Measurements from ENCODE around the gene QRICH2.
"Not testable (repeated sequence)": the region's sequence is repeated elsewhere in the genome, so short reads cannot be mapped to it uniquely, and the experiment has no call there.

QRICH2 gene

GRCh38 chr17:76276461-76277299 is 31.4 kb downstream of the QRICH2 start:
- DNase-seq, result no peak

- no peak for DNase-seq
Observed at GRCh38 chr17:76276069-76276431, 32.0 kb downstream of the QRICH2 start.

- DNase-seq, result no peak
Observed at GRCh38 chr17:76275382-76276068, 32.6 kb downstream of the QRICH2 start.

- DNase-seq, result no peak
Observed at GRCh38 chr17:76274112-76274956, 33.7 kb downstream of the QRICH2 start.

- no peak for DNase-seq
Observed at GRCh38 chr17:76273445-76274111, 34.5 kb downstream of the QRICH2 start.

DNA sequence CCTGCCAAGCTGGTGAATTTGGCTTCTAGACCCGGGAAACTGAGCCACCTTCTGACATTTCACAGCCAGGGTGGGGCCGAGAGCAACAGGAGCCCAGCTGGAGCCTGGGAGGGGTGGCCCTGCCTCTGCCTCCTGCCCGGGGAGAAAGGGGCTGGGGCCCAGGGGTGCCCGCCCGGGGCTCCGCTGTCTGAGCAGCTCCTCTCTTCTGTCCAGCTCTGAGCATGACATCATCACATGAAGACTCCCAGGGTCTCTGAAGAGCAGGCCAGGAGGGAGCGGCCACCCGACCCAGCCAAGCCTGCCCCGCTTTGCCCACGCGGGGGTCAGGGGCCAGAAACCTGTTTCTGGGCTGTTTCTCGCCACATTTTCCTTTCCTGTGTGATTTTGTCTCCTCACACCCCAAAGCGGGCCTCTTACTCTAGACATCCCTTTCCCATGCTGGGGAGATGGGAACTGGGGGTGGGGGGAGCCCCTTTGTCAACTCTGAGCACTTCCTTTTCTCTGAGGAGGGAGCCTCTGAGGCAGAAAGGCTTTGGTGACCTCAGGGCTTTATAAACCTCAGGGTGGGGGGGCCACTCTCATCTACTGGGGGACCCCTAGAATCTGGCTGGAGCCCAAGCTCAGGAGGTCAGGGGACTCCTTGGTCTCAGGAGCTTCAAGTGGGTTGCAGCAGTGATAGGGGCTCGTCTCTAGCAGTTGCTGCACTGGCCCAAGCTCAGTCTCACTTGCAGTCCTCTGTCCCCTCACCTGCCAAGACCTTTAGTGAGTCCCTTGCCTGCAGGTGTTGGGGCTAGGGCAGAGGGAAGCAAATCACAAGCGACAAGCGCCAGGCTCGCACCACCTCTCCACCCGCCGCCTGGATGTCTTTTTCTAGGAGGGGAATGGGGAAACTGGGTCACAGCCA is 35.3 kb downstream of the QRICH2 start:
- no peak for DNase-seq

- DNase-seq, result peak; percentile 64
Observed at GRCh38 chr17:76271669-76272540, 36.2 kb downstream of the QRICH2 start.

DNA sequence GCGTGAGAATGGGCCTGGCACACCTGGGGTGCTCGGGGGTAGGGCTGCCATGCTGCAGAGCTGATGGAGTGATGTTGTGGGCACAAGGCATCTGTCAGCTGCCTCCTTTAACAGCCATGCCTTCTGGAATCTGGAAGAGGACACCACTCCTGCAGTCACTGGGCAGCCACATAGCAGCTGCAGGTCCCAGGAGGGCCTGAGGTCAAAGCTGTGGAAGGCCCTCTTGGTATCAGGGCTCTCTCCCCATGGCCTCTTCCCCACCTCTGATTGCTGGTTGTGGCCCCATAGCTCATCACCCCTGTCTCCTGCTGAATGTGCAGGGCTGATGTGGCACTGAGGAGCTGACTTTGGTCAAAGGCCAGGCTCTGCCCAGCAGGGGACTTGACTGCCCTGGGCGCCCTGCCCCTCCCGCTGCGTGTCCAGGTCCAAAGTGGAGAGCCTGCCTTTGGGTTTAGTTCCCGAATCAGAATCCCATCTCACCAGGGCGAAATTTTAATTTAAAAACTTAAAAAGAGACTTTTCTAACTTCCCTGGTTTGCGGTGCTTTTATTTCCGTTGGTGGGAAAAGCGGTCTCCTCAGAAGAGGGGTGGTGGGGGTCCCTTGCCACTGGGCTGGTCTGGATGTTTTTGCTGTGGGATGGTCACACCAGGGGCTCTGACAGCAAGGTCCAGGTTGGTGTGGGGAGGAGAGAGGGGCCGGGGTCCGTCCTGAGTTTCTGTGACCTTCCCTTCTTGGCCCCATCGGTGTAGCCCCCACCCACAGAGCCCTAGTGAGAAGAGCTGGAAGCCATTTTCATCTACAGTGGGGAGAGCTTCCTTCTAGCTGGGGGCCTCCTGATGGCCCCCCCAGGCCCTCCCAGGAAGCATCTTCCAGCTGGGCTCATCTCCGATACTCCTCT is 37.1 kb downstream of the QRICH2 start:
- no peak for DNase-seq

GRCh38 chr17:76270127-76270592 is 37.9 kb downstream of the QRICH2 start:
- DNase-seq, result no peak

DNA sequence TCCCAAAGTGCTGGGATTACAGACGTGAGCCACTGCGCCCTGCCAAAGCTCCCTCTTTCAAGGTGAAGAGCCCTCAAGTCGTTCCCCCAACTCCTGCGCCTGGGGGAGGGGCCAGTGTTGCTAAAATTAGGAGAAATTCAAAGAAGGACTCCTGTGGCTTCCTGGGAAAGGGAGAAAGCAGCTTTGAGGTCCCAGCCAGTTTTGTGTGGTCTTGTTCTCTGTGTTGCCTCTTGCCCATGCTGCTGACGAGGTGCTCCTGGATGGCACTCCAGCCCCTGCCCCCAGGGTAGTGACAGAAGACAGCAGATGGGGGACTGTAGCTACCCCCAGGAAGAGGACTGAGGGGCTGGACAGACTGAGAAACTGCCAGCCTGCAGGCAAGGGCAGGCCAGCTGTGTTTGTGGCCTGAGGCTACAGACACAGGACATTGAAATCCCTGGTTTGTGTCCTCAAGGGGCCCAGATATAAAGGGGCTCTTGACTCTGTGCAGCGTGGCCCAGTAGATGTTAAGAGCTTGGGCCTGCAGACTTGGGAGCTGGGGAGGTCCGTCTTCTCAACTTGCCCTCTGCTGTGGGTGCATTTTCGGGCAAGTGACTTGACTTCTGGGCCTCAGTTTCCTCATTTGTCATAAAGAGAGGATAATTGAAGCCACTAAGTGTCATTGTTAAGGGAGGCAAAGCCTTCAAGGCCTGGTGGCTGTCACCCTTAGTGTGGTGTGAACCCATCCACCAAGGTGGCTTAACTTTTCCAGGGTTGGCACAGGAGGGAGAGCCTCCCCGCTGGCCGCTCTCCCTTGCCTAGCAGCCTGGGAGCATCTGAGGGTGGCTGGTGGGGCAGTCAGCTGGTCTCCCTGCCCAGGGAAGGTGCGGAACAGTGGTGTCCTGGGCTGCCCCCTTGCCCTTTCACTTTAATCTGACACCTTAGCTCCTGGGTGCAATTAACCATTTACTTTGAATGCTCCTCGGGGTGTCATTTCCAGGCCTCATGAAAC is 38.8 kb downstream of the QRICH2 start:
- no peak for DNase-seq

DNA sequence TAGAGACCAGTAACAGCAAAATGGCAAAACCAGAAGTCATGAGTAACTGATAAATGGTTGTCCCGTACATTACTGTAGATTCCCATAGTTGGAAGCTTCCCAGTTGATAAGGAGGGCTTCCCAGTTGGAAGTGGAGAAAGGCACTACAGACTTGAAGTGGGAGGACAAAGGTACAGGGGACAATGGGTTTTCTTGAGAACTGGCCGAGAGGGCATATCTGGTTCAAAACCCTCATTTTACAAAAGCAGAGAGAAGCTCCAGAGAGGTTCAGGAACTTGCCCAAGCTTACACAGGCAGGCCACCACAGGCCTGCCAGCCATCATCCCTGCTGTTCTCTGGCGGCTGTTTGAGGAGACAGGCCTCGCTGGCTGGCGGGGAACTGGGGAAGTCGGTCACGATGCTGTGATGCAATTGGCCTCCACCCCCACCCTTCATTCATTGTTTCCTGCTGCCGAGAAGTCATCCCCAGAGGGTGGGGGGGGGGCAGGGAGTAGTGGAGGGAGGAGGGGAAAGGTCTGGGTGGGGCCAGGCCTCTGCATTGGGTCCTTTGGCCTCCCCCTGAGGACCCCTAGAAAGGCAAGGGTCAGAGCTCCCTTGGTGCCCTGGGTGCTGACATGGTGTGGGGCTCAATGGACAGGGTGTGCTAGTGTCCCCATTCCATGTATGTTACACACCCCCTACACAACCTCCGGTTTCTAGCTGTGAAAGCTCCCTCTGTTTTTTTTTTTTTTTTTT is 39.9 kb downstream of the QRICH2 start:
- peak; percentile 78 for DNase-seq

- not testable (repeated sequence) for DNase-seq
Observed at GRCh38 chr17:76267581-76268001, 40.5 kb downstream of the QRICH2 start.

DNA sequence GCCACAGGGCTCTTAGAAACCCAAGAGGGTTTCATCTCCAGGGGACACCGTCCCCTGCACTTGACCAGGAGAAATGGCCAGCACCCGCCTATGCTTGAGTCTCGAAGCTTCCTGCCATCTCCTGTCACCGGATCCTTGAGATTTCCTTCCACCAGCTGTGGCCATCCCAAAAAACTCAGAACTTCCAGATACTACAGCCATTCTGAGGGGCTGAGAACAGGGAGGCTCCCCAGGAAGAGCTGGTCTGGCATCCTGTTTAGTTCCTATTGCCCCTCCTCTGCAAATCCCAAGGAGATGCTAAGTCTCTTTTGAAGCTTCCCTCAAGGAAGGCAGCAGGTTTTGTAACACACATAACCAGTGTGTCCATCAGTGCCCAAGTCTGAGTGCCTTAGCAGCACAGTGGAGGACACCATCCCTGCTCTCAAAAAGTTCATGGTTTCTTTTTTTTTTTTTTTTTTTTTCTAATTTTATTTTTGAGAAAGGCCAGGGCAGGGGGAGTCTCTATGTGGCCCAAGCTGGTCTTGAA is 41.0 kb downstream of the QRICH2 start:
- no peak for DNase-seq

DNA sequence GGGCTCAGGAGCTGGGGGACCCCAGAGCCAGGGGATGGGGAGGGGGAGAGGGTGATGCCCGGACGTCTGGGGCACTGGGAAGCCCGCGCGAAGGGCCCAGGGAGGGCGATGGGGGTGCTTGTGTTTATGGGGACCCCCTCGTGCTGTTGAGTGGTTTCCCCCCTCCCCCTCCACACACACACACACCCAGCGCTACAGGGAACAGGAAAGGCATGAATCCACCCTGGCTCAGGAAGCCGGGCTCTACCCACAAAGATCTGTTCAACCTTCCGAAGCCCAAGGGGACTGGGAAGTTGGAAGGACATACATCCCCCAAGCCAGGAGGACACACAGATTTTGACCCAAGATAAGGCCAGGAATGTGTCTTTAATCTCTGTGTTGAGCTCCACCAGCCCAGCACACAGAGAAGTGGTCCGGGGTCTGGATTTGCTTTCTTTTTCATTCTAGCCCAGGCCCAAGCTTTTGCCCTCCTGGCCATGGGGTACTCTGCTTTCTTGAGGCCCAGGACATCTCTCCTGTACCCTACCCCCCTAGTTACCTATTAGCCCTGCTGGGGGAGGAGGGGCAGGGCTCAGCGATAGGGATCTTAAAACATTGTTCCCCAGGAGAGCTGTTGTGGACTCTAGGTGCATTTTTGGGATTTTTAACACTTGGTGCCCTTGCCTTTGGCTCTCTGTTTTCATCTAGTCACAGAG is 41.7 kb downstream of the QRICH2 start:
- peak; percentile 47 for DNase-seq

DNA sequence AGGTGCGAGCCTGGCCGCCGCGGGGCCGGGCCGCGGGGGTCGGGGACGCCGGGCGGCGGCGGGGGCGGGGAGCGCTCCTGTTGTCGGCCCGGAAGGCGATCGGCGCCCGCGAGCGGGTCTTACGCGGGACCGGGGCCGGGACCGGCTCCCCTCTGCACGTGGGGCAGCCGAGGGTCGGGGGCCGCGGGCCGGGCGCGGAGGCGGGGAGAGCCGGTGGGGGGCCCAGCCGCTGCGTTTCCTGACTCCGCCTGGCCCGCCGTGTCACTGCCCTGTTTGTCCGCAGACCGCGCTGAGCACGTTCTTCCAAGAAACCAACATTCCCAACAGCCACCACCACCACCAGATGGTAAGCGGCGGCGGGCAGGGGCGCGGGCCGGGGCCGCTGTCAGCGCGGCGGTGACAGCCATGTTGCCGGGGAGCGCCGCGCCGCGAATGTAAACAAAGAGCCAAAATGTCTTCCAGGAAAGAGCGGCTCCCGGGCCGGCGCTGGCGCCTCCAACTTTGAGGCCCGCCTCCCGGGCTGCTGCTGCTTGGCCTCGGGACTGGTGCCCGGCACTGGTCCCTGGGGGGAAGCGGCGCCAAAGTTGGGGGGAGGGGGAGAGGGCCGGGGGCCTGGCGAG is 42.3 kb downstream of the QRICH2 start:
- peak; percentile 79 for DNase-seq
